NAMALWA (cell line): ENCODE data around the gene HPSE2.

Source experiments
- DNase-seq: peaks from one replicate; pipeline ENCODE4 v3.0.0-alpha.2; 2015; ENCODE audit warnings: low spot score

The HPSE2 gene

GRCh38 chr10:98617906-98618520 lies 617.6 kb downstream of the HPSE2 start:
- no peak for DNase-seq

GRCh38 chr10:98613446-98613845 lies 622.2 kb downstream of the HPSE2 start:
- no peak for DNase-seq

GRCh38 chr10:98611436-98611835 lies 624.2 kb downstream of the HPSE2 start:
- DNase-seq, result no peak

- no peak for DNase-seq
Measured at GRCh38 chr10:98610836-98611235, 624.8 kb downstream of the HPSE2 start.

GRCh38 chr10:98610301-98610700 lies 625.4 kb downstream of the HPSE2 start:
- no peak for DNase-seq

- no peak for DNase-seq
Measured at GRCh38 chr10:98609265-98609664, 626.4 kb downstream of the HPSE2 start.

GRCh38 chr10:98608411-98608810 lies 627.2 kb downstream of the HPSE2 start:
- DNase-seq, result no peak

- no peak for DNase-seq
Measured at GRCh38 chr10:98602224-98602623, 633.4 kb downstream of the HPSE2 start.

- DNase-seq, result no peak
Measured at GRCh38 chr10:98599032-98599610, 636.5 kb downstream of the HPSE2 start.

- no peak for DNase-seq
Measured at GRCh38 chr10:98596404-98596803, 639.2 kb downstream of the HPSE2 start.

- DNase-seq, result no peak
Measured at GRCh38 chr10:98589691-98590090, 646.0 kb downstream of the HPSE2 start.

GRCh38 chr10:98589007-98589406 lies 646.6 kb downstream of the HPSE2 start:
- DNase-seq, result no peak

- DNase-seq, result no peak
Measured at GRCh38 chr10:98587156-98587837, 648.4 kb downstream of the HPSE2 start.

GRCh38 chr10:98586096-98586495 lies 649.6 kb downstream of the HPSE2 start:
- DNase-seq, result no peak

GRCh38 chr10:98582363-98582762 lies 653.3 kb downstream of the HPSE2 start:
- no peak for DNase-seq

GRCh38 chr10:98577578-98577977 lies 658.1 kb downstream of the HPSE2 start:
- no peak for DNase-seq

- no peak for DNase-seq
Measured at GRCh38 chr10:98577168-98577567, 658.5 kb downstream of the HPSE2 start.

GRCh38 chr10:98576096-98576495 lies 659.6 kb downstream of the HPSE2 start:
- no peak for DNase-seq

GRCh38 chr10:98572594-98572993 lies 663.1 kb downstream of the HPSE2 start:
- DNase-seq, result no peak

GRCh38 chr10:98570834-98571233 lies 664.8 kb downstream of the HPSE2 start:
- DNase-seq, result no peak

- no peak for DNase-seq
Measured at GRCh38 chr10:98569853-98570252, 665.8 kb downstream of the HPSE2 start.

GRCh38 chr10:98568551-98568950 lies 667.1 kb downstream of the HPSE2 start:
- DNase-seq, result no peak

- DNase-seq, result no peak
Measured at GRCh38 chr10:98567391-98568133, 668.1 kb downstream of the HPSE2 start.
